ENCODE results near the gene AGBL1. TPM values are rescaled to one million over a fixed set of nuclear protein-coding genes. Genes with fewer than 3 reads are reported as not detected.

AGBL1 gene
- total and polyA plus RNA-seq, 9 donors: under 0.01 to 0.02 TPM; not detected in 7

DNA sequence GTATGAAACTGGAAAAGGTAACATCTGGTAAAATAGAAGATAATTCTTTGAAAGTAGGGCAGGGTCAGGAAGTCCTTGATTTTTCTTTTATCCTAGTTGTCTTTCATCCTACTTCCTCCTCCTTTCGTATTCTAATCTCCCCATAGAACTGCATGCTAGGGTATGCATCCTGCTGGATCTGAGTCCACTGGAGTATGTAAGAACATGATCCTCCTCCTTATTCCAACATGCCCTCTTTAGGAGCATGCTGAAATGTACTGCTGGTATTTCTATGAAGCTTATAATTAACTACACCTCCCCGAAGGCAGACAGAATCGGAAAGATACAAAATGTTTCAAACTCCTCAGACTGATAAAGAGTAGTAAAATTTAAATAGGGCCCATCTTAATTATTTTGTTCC lies 493.8 kb downstream of the AGBL1 start:
- no peak for DNase-seq
- Histone ChIP-seq H3K9me3 (no peaks in the 10 kb centered on the region), H3K36me3 (no peaks in the 10 kb centered on the region), H3K4me3 (no peak overlapping the region), H3K4me1 (ENCODE audit: insufficient read depth) (no peaks in the 10 kb centered on the region), H3K27me3 (no peaks in the 10 kb centered on the region), H3K27ac (no peak overlapping the region)
- TF ChIP-seq, protein P1, sequence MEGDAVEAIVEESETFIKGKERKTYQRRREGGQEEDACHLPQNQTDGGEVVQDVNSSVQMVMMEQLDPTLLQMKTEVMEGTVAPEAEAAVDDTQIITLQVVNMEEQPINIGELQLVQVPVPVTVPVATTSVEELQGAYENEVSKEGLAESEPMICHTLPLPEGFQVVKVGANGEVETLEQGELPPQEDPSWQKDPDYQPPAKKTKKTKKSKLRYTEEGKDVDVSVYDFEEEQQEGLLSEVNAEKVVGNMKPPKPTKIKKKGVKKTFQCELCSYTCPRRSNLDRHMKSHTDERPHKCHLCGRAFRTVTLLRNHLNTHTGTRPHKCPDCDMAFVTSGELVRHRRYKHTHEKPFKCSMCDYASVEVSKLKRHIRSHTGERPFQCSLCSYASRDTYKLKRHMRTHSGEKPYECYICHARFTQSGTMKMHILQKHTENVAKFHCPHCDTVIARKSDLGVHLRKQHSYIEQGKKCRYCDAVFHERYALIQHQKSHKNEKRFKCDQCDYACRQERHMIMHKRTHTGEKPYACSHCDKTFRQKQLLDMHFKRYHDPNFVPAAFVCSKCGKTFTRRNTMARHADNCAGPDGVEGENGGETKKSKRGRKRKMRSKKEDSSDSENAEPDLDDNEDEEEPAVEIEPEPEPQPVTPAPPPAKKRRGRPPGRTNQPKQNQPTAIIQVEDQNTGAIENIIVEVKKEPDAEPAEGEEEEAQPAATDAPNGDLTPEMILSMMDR (IDR thresholded peaks at IDR 0.05): no peak
- no peak for TF ChIP-seq EP300 (IDR thresholded peaks at IDR 0.05)
- TF ChIP-seq POLR2A (IDR thresholded peaks at IDR 0.05): no peak
- intact Hi-C loops (cut with DNase I): no loop called here
- WGBS, 3 donors: 11 to 19% (median 17%) methylated on average over 3 of the region's 3 CpGs

DNA sequence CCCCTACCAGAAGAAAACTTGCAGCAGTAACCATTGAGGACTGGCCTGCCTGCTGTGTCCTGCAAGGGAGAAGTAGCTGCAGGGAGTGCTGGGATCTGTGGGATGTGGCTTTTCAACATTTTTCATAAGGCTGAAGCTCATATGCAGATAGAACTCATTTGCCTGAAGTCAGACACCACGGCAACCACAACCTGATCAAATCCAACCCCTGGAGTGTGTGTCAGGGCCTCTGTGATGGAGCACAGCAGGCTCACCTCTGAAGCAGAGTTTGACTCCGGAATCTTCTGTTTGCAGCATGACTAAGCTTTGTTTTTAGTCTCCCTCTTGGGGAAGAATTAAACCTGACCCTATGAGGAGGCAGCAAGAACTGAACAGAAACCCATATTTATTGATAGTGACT lies 508.7 kb downstream of the AGBL1 start:
- H3K36me3 ChIP-seq: no peaks in the 10 kb centered on the region
- no peaks in the 10 kb centered on the region for H3K4me1 ChIP-seq (ENCODE audit: insufficient read depth)
- TF ChIP-seq, protein P1 (IDR thresholded peaks at IDR 0.05): no peak
- no peak for TF ChIP-seq POLR2A (IDR thresholded peaks at IDR 0.05)
- TF ChIP-seq EP300 (IDR thresholded peaks at IDR 0.05): no peak
- H3K4me3 ChIP-seq: no peak overlapping the region
- no peaks in the 10 kb centered on the region for H3K9me3 ChIP-seq
- H3K27ac ChIP-seq: no peak overlapping the region
- DNase-seq: no peak
- H3K27me3 ChIP-seq: no peaks in the 10 kb centered on the region
- intact Hi-C loops (cut with DNase I): no loop called here
- WGBS, 3 donors: 20 to 36% (median 24%) methylated on average over 2 of the region's 2 CpGs

DNA sequence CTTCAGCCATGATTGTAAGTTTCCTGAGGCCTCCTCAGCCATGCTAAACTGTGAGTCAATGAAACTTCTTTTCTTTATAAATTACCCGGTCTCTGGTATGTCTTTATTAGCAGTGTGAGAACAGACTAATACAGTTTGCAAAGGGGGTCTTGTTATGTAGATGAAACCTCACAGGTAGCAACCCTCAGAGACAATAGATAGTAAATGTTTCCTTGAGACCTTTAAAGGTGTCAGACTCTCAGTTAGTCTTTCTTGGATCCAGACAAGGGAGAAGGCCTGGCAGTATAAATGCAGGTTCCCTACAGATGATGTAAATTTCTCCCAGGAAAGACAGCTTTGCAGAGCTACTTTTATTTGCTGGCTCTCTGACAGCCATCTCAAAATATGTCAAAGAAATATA lies 510.8 kb downstream of the AGBL1 start:
- 70 to 84% (median 72%) methylated on average over 1 of the region's 1 CpG for WGBS, 3 donors
- TF ChIP-seq POLR2A (IDR thresholded peaks at IDR 0.05): no peak
- TF ChIP-seq EP300 (IDR thresholded peaks at IDR 0.05): no peak
- TF ChIP-seq, protein P1 (IDR thresholded peaks at IDR 0.05): no peak
- H3K36me3 ChIP-seq: no peaks in the 10 kb centered on the region
- no peak overlapping the region for H3K4me3 ChIP-seq
- H3K27ac ChIP-seq: no peak overlapping the region
- intact Hi-C loops (cut with DNase I): no loop called here
- no peaks in the 10 kb centered on the region for H3K4me1 ChIP-seq (ENCODE audit: insufficient read depth)
- H3K9me3 ChIP-seq: no peaks in the 10 kb centered on the region
- no peaks in the 10 kb centered on the region for H3K27me3 ChIP-seq
- no peak for DNase-seq

DNA sequence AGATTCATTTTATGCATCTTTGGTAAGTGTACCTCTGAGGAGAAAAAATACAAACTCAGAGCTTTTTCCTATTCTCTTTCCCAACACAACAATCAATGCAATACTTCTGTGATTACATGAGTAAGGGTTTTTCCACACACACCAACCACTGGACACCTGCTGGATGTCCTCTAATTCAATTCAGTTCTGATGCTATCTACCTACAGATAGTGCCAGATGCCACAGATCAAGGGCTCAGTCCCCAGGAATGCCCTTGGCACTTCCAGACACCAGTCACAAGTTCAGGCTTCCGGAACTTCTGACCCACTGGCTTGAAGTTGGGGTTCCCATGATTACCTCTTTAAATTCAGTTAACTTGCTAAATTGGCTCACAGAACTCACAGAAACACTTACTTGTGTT lies 511.5 kb downstream of the AGBL1 start:
- no peak for DNase-seq
- H3K9me3 ChIP-seq: no peaks in the 10 kb centered on the region
- H3K4me3 ChIP-seq: no peak overlapping the region
- no peaks in the 10 kb centered on the region for H3K4me1 ChIP-seq (ENCODE audit: insufficient read depth)
- H3K27ac ChIP-seq: no peak overlapping the region
- 82 to 87% (median 86%) methylated on average over 1 of the region's 1 CpG for WGBS, 3 donors
- TF ChIP-seq POLR2A (IDR thresholded peaks at IDR 0.05) (no peak), EP300 (IDR thresholded peaks at IDR 0.05) (no peak)
- TF ChIP-seq, protein P1 (IDR thresholded peaks at IDR 0.05): no peak
- intact Hi-C loops (cut with DNase I): no loop called here
- no peaks in the 10 kb centered on the region for H3K36me3 ChIP-seq
- no peaks in the 10 kb centered on the region for H3K27me3 ChIP-seq
